ENCODE results near the gene MBNL2.

MBNL2 gene

GRCh38 chr13:97212004-97212403 is 10.1 kb upstream of the MBNL2 start:
- no peak for DNase-seq

GRCh38 chr13:97212601-97213040 is 9.5 kb upstream of the MBNL2 start:
- DNase-seq, result peak in 1 of 2 experiments; percentile 20

- DNase-seq, result no peak
Measured at GRCh38 chr13:97214921-97215320, 7.2 kb upstream of the MBNL2 start.

- DNase-seq, result no peak
Measured at GRCh38 chr13:97215325-97215724, 6.8 kb upstream of the MBNL2 start.

- DNase-seq, result no peak
Measured at GRCh38 chr13:97219226-97219625, 2.9 kb upstream of the MBNL2 start.

GRCh38 chr13:97220151-97220900 is 1.8 kb upstream of the MBNL2 start:
- no peak for DNase-seq

- DNase-seq, result no peak
Measured at GRCh38 chr13:97221046-97221445, 1.1 kb upstream of the MBNL2 start.

GRCh38 chr13:97221466-97221865 is 667 bp upstream of the MBNL2 start:
- no peak for DNase-seq

- DNase-seq, result no peak
Measured at GRCh38 chr13:97223037-97223710, 1.0 kb downstream of the MBNL2 start.

- peak in 1 of 2 experiments; percentile 27 for DNase-seq
Measured at GRCh38 chr13:97223711-97224541, 1.8 kb downstream of the MBNL2 start.

GRCh38 chr13:97224544-97225300 is 2.6 kb downstream of the MBNL2 start:
- no peak for DNase-seq

- DNase-seq, result no peak
Measured at GRCh38 chr13:97225533-97225932, 3.4 kb downstream of the MBNL2 start.

- DNase-seq, result no peak
Measured at GRCh38 chr13:97226013-97226412, 3.9 kb downstream of the MBNL2 start.

- DNase-seq, result no peak
Measured at GRCh38 chr13:97226788-97227627, 4.9 kb downstream of the MBNL2 start.

GRCh38 chr13:97228850-97229521 is 6.9 kb downstream of the MBNL2 start:
- no peak for DNase-seq

- DNase-seq, result no peak
Measured at GRCh38 chr13:97229699-97230098, 7.6 kb downstream of the MBNL2 start.

- DNase-seq, result no peak
Measured at GRCh38 chr13:97231118-97231828, 9.1 kb downstream of the MBNL2 start.

GRCh38 chr13:97231829-97232196 is 9.7 kb downstream of the MBNL2 start:
- no peak for DNase-seq

GRCh38 chr13:97233499-97233898 is 11.4 kb downstream of the MBNL2 start:
- no peak for DNase-seq

GRCh38 chr13:97234236-97234635 is 12.1 kb downstream of the MBNL2 start:
- DNase-seq, result no peak

GRCh38 chr13:97234742-97235141 is 12.6 kb downstream of the MBNL2 start:
- no peak for DNase-seq

Data from NCI-H187 (cell line).